ENCODE measurements around the gene CXCL11. TPM values are rescaled to one million over a fixed set of nuclear protein-coding genes. Genes with fewer than 3 reads are reported as not detected.

Gene CXCL11
- 0.93 and 7.8 TPM in 2 replicates for total RNA-seq (2011; cell fraction: chromatin; rRNA removed; ENCODE audit: low replicate concordance)
- 0.50 and 0.66 TPM in 2 replicates for total RNA-seq (2011; cell fraction: nucleolus; rRNA removed)
- 1.6 and 2.1 TPM in 2 replicates for total RNA-seq (2011; cell fraction: nucleoplasm; rRNA removed)
- 3.3 and 4.5 TPM in 2 replicates for total RNA-seq (2014; rRNA removed)
- total RNA-seq (2014; rRNA removed; fragmentation: Illumina TruSeq; extraction: Trizol), result 6.8 and 8.9 TPM in 2 replicates
- 3.8 and 6.1 TPM in 2 replicates for total RNA-seq (2015; rRNA removed; fragmentation: Illumina TruSeq; extraction: Trizol)
- total RNA-seq (2021), result 4.0 and 4.5 TPM in 2 replicates
- 0.41 and 5.9 TPM in 2 replicates for polyA plus RNA-seq (2011; rRNA removed)
- 0.24 and 0.46 TPM in 2 replicates for polyA plus RNA-seq (2011; cell fraction: cytosol; rRNA removed)
- polyA plus RNA-seq (2011; cell fraction: nucleus; rRNA removed), result 1.1 and 7.7 TPM in 2 replicates
- 5.1 and 25.5 TPM in 2 replicates for polyA plus RNA-seq (2012)
- 5.8 and 9.1 TPM in 2 replicates for polyA plus RNA-seq (2014; fragmentation: Illumina TruSeq; extraction: Trizol)
- polyA plus RNA-seq (2014; fragmentation: Nextera tagmentation; extraction: Ambion mirVana), result 1 to 10 TPM; 2.1 to 2.3 TPM
- polyA plus RNA-seq (2014; rRNA removed), result 5.6 and 6.2 TPM in 2 replicates
- 4.0 TPM in 1 of 2 replicates, not detected in the other for polyA minus RNA-seq (2011; rRNA and poly(A)+ RNA removed)
- polyA minus RNA-seq (2011; cell fraction: cytosol; rRNA and poly(A)+ RNA removed), result 1.0 TPM in 1 of 2 replicates, not detected in the other
- 0.78 and 0.94 TPM in 2 replicates for polyA minus RNA-seq (2011; cell fraction: nucleus; rRNA and poly(A)+ RNA removed)
- percentile 55 among the genes with signal in this experiment for Bru-seq, nascent RNA
- BruChase-seq, experiment 1, labeled RNA remaining after a 2-hour chase, result percentile 57 among the genes with signal in this experiment
- percentile 60 among the genes with signal in this experiment for BruChase-seq, experiment 2, labeled RNA remaining after a 6-hour chase
- long read RNA-seq, experiment 1, partial matches to known transcripts, result 109 of 119 reads
- long read RNA-seq, experiment 1, other reads (novel, unspliced or antisense), result 9 of 119 reads
- long read RNA-seq, experiment 2, result 0 reads
- long read RNA-seq, experiment 3, partial matches to known transcripts, result 0 of 56 reads
- long read RNA-seq, experiment 3, other reads (novel, unspliced or antisense), result 56 of 56 reads

GRCh38 chr4:76035799-76036380 is at the start of gene CXCL11:
Gene CXCL11 (minus strand): TSS chr4:76036070. CDS start chr4:76035987, 83 bp downstream.
- no peak for ATAC-seq
- Histone ChIP-seq H3K9me3 (replicated peaks; ENCODE audit: control insufficient read depth, insufficient read depth, low read depth, low read length) (no peaks in the 10 kb centered on the region), H3K4me3 (no peak within 1 kb of the TSS), H4K20me1 (replicated peaks; ENCODE audit: control insufficient read depth, insufficient read depth, low read length) (no peaks in the 10 kb centered on the region), H3K27ac (ENCODE audit: extremely low read depth, low read depth, low read length) (no peak within 1 kb of the TSS), H3K9ac (ENCODE audit: insufficient read depth in 1 of 2, low read depth in 2 of 2, low read length in 2 of 2) (no peak within 1 kb of the TSS), H3K9me1 (ENCODE audit: control insufficient read depth, insufficient read depth, low read length) (no peaks in the 10 kb centered on the region), H3K27me3 (ENCODE audit: control insufficient read depth in 2 of 2, insufficient read depth in 2 of 2, low read length in 2 of 2) (no peaks in the 10 kb centered on the region; a peak in 2 of 5 replicates), H3K4me1 (replicated peaks in 1 of 2; ENCODE audit: control insufficient read depth in 2 of 2, insufficient read depth in 2 of 2, low read length in 2 of 2) (peaks cover 0 to 6% of the 10 kb centered on the region in 2 experiments; a peak in 2 of 5 replicates), H3K36me3 (ENCODE audit: control insufficient read depth, insufficient read depth, low read length) (no peaks in the 10 kb centered on the region), H3K79me2 (ENCODE audit: control insufficient read depth, insufficient read depth, low read length) (no peaks in the 10 kb centered on the region), H2AFZ (ENCODE audit: low read depth, low read length) (peak within 1 kb of the TSS; percentile 53; the same call in 1 of the 2 replicates), H3K4me2 (ENCODE audit: insufficient read depth, low read length) (no peak within 1 kb of the TSS; the same call in 1 of the 2 replicates)
- ChIA-PET POLR2A (no interaction called here), CTCF (ENCODE audit: low intra/inter-chr PET ratio) (no interaction called here)
- WGBS (ENCODE audit: insufficient coverage, low coverage, missing lambda C conversion rate), result 49% methylated on average over 2 of the region's 2 CpGs
- BruUV-seq (replicated peaks), result no TSS peak
- intact Hi-C loops (cut with micrococcal nuclease), result no loop called here
- no peak for FAIRE-seq
- in situ Hi-C loops (cut with MboI), result no loop called here
- DNase-seq (ENCODE audit: extremely low read depth in 1 of 4, low spot score in 3 of 4), result no peak
- TF ChIP-seq ZEB2 (IDR thresholded peaks at IDR 0.05) (no peak), HMGXB4 (CRISPR knock-in tag; IDR thresholded peaks at IDR 0.05) (no peak), PCBP1 (IDR thresholded peaks at IDR 0.05; ENCODE audit: low read depth, low read length, poor library complexity, severe bottlenecking) (no peak), ZNF41 (CRISPR knock-in tag; conservative IDR thresholded peaks at IDR 0.05) (no peak), ZNF586 (CRISPR knock-in tag; conservative IDR thresholded peaks at IDR 0.05) (no peak), ZNF232 (CRISPR knock-in tag; IDR thresholded peaks at IDR 0.05) (no peak), ZNF274 (IDR thresholded peaks at IDR 0.05; ENCODE audit: borderline replicate concordance, low read depth, low read length) (no peak), CBX2 (IDR thresholded peaks at IDR 0.05; ENCODE audit: insufficient read depth, low read length, poor library complexity, severe bottlenecking) (no peak), ADNP (tag; IDR thresholded peaks at IDR 0.05) (no peak), HNRNPK (IDR thresholded peaks at IDR 0.05; ENCODE audit: low read depth, low read length, poor library complexity, severe bottlenecking) (no peak), GTF2E2 (tag; IDR thresholded peaks at IDR 0.05) (no peak), THRA (IDR thresholded peaks at IDR 0.05) (no peak)
